SK-N-MC (cell line): ENCODE data around the gene SF3A1.
A peak's percentile ranks its signal among the peaks of the same experiment; 100 is the strongest.

Source experiments
- DNase-seq: peaks from one replicate; pipeline ENCODE4 v3.0.0-alpha.2; 2011; ENCODE audit warnings: low read depth, low spot score
- H3K27ac ChIP-seq: fragments of 200-600 bp; sonication (generic); 2 replicates; pipeline ENCODE4 v1.5.1; 2016; ENCODE audit warnings: mixed run types
- H3K36me3 ChIP-seq: fragments of 200-600 bp; sonication (generic); 2 replicates; pipeline ENCODE4 v1.6.1; 2017; ENCODE audit warnings: antibody characterized with exemption, low read length, mixed read lengths; ENCODE audit not compliant: insufficient read depth
- H3K4me3 ChIP-seq: fragments of 200-600 bp; sonication (generic); 2 replicates; pipeline ENCODE4 v1.5.1; 2016
- H3K9ac ChIP-seq: fragments of 200-600 bp; sonication (generic); 2 replicates; pipeline ENCODE4 v1.8.0; 2017; ENCODE audit warnings: mixed run types, mixed read lengths; ENCODE audit not compliant: insufficient read length
- H3K9me3 ChIP-seq: fragments of 200-600 bp; sonication (generic); 2 replicates; pipeline ENCODE4 v1.6.1; 2017; ENCODE audit warnings: low read depth, mild to moderate bottlenecking, antibody characterized with exemption, low read length, moderate library complexity, mixed read lengths
- EZH2 ChIP-seq: fragments of 200-600 bp; sonication (generic); IDR thresholded peaks from one replicate; pipeline ENCODE4 v1.6.1; 2017; ENCODE audit warnings: antibody characterized with exemption
- FOXP2 ChIP-seq: optimal IDR thresholded peaks from 2 replicates; pipeline ENCODE3; 2011; ENCODE audit warnings: mild to moderate bottlenecking, moderate library complexity; ENCODE audit not compliant: insufficient read depth; ENCODE audit errors: extremely low read length, control extremely low read depth
- POLR2AphosphoS5 ChIP-seq: IDR thresholded peaks from 2 replicates; pipeline ENCODE4 v1.6.1; 2012; ENCODE audit warnings: mild to moderate bottlenecking, low read depth, low read length, borderline replicate concordance

SF3A1 gene

DNA sequence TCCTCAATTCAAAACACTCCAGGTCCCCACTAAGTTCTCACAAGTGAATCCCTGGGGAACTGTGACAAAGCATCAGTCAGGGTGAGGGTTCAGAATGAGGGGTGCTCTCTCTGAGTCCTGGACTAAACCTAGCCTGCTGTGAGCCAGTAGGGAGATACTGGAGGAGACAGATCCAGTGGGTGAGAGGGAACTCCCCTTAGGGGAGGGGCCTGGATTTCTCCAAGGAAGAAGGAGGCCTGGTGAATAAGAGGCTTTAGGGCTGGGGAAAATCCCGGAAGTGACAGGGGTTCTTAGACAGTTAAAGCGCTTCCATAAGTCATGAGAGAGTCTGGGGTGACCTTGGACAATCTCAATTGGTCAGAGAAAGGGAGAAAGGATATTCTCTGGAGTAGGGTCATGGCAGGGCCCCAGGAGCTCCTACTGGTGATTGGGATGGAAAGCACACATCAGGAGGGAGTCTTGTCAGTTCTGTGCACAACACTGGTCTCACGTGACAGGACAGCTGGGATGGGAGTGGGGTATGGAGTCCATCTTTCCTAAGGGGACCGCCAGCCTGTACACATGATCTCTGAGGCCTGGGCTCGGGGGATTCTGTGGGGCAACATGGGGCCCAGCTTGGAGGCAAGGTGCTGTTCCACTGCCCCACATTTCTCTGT lies 31.5 kb downstream of the SF3A1 start:
- Histone ChIP-seq H3K9me3 (no peaks in the 10 kb centered on the region), H3K27ac (no peak overlapping the region), H3K4me3 (peak overlapping the region; percentile 91), H3K36me3 (0 out of 2 replicates have a peak, but pooled peaks cover 3% of the 10 kb centered on the region), H3K9ac (no peak overlapping the region)
- DNase-seq, result no peak
- TF ChIP-seq EZH2 (no peak), FOXP2 (no peak), POLR2AphosphoS5 (no peak)

DNA sequence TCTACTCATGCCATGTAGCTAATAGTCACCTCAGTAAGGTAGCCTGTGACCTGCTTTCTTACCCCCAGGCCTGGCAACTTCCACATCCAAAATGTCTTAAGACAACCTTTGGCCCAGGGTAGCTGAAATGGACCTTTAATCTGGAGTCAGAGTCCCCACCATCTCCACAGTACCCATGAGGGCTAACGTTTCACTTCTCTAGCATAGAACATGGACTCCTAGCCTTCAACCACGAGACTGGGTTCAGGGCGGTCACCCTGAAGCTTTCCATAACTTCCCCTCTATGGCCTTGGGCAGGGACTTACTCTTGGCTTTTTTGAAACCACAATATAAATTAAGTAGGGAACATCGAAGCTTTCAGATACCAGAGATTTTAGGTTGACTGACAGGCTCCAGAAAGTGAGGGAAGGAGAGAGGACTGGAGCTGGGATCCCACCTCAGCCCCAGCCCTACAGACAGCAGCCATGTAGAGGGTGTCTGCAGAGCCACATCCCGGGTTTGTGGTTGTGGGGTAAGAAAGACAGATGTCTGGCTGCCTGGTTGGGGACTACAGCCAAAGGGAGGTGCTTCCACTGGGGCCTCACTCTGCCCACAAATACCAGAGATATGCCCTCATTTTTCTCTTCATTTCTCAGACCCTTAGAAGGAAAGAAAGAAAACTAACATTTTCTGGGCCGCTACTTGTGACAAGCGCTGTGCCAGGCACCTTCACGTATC lies 32.5 kb downstream of the SF3A1 start:
- Histone ChIP-seq H3K27ac (no peak overlapping the region), H3K9ac (no peak overlapping the region), H3K4me3 (no peak overlapping the region), H3K9me3 (no peaks in the 10 kb centered on the region), H3K36me3 (no peaks in the 10 kb centered on the region)
- DNase-seq, result no peak
- TF ChIP-seq EZH2, result no peak
- no peak for TF ChIP-seq POLR2AphosphoS5
- TF ChIP-seq FOXP2, result no peak

DNA sequence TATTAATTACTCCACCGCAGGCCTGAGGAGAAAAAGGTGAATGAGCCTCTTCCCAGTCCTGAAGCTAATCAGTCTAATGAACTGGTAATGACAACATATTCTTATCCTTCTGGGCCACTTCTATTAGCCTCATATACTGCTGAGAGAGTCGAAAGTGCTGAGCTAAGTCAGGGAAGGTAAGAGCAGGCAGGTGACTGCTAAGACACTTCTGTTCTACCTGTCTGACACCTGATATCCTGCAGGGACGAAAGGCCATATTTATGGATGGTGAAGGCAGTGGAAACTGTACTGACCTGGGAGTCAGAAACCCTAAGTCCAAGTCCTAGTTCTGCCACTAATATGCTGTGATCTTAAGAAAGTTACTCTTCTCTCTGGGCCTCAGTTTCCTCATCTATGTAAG lies 33.4 kb downstream of the SF3A1 start:
- DNase-seq, result no peak
- TF ChIP-seq POLR2AphosphoS5 (no peak), EZH2 (no peak), FOXP2 (no peak)
- Histone ChIP-seq H3K36me3 (no peaks in the 10 kb centered on the region), H3K27ac (no peak overlapping the region), H3K9me3 (no peaks in the 10 kb centered on the region), H3K4me3 (no peak overlapping the region), H3K9ac (no peak overlapping the region)

DNA sequence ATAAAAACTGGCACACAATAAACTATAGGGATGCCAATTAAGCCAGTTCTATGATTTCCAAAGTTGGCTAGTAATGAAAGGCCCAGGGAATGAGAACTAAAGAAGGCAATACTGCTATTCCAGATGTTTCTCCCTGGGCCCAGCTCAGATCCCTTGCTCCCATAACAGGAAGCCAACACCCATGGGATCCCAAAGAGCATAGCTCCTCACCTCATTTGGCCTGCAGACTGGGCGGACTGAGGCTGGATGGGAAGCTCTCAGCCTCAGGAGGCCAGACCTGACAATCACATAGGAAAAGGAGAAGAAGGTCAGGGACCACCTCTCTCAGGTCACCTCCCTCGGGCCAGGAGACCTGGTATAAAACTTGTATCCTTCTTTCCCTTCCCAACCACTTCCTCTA lies 35.2 kb downstream of the SF3A1 start:
- no peak overlapping the region for H3K9ac ChIP-seq
- H3K4me3 ChIP-seq, result no peak overlapping the region
- H3K9me3 ChIP-seq, result no peaks in the 10 kb centered on the region
- DNase-seq, result no peak
- no peak overlapping the region for H3K27ac ChIP-seq
- H3K36me3 ChIP-seq, result no peaks in the 10 kb centered on the region
- no peak for TF ChIP-seq FOXP2
- no peak for TF ChIP-seq POLR2AphosphoS5
- TF ChIP-seq EZH2, result no peak

DNA sequence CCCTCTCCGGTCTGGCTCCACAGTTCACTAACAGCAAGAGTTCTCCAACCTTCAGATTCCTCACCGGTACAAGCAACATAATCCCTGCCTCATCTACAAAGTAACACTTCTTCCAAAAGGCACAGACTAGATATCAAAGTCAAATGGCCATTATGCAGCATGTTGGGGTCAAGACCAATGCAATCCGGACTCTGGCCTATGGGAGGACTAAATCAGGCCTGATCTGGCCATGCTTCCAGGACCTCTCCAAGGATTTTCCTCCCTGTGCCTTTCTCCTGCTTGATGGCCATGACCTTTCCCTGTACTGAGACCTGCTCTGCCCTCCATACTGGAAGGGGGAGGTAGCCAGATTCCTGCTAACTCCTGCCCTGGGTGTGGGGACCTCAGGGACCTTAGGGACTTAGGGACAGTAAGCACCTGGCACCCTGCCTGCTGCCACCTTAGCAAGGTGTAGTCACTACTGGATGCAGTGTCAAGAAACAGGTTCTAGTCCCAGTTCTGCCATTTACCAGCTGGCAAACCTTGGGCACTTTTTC lies 36.6 kb downstream of the SF3A1 start:
- TF ChIP-seq EZH2, result no peak
- TF ChIP-seq FOXP2, result no peak
- TF ChIP-seq POLR2AphosphoS5, result no peak
- Histone ChIP-seq H3K9me3 (no peaks in the 10 kb centered on the region), H3K36me3 (no peaks in the 10 kb centered on the region), H3K27ac (no peak overlapping the region), H3K9ac (no peak overlapping the region), H3K4me3 (no peak overlapping the region)
- no peak for DNase-seq

DNA sequence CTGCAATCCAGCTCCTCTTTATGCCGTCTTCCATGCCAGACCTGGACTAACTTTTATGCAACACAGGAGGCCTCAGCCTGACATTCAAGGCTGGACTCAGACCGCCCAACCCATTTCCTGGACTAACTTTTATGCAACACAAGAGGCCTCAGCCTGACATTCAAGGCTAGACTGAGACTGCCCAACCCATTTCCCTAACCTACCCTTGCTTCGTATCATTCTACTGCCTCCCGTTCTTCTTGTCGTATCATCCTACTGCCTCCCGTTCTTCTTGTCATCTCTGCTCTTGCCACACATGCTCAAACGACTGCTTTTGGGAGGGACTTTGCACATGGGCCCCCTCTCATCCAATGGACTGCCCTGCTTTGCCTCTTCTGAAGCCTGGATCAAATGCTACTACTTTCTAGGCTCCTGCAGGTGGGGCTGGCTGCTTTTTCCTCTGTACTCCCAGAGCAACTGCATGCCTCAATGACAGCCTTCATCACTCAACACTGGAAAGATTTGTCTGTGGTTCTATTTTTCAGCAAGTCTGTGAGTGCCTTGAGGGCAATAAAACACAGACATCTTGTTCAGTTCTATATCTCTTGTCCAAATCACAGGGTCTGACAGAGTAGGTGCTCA lies 37.8 kb downstream of the SF3A1 start:
- no peak for TF ChIP-seq POLR2AphosphoS5
- no peak for TF ChIP-seq FOXP2
- TF ChIP-seq EZH2, result no peak

DNA sequence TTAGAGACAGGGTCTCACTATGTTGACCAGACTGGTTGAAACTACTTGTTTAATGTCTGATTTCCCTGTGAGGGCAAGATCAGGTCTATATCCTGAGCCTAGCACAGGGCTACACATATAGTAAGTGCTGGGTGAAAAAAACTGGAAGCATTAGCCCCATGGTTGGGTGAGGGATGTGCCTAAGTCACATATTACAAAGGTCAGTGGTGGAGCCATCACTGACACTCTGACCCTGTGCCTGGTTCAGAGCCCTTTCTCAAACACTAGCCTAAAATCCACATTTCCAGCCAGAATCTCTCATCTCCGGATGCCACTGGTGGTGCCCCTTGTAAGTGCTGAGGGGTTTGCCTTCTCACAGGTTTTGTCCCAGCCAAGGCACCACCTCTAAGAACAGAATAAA lies 38.9 kb downstream of the SF3A1 start:
- Histone ChIP-seq H3K9ac (no peak overlapping the region), H3K36me3 (no peaks in the 10 kb centered on the region), H3K4me3 (no peak overlapping the region), H3K27ac (no peak overlapping the region), H3K9me3 (no peaks in the 10 kb centered on the region)
- no peak for TF ChIP-seq FOXP2
- no peak for TF ChIP-seq EZH2
- TF ChIP-seq POLR2AphosphoS5, result no peak
- DNase-seq, result no peak

More for the DNA sequence above, 37.8 kb downstream of the SF3A1 start:
- no peak overlapping the region for H3K27ac ChIP-seq
- no peaks in the 10 kb centered on the region for H3K36me3 ChIP-seq
- H3K9me3 ChIP-seq, result no peaks in the 10 kb centered on the region
- H3K4me3 ChIP-seq, result no peak overlapping the region
- DNase-seq, result no peak
- H3K9ac ChIP-seq, result no peak overlapping the region

DNA sequence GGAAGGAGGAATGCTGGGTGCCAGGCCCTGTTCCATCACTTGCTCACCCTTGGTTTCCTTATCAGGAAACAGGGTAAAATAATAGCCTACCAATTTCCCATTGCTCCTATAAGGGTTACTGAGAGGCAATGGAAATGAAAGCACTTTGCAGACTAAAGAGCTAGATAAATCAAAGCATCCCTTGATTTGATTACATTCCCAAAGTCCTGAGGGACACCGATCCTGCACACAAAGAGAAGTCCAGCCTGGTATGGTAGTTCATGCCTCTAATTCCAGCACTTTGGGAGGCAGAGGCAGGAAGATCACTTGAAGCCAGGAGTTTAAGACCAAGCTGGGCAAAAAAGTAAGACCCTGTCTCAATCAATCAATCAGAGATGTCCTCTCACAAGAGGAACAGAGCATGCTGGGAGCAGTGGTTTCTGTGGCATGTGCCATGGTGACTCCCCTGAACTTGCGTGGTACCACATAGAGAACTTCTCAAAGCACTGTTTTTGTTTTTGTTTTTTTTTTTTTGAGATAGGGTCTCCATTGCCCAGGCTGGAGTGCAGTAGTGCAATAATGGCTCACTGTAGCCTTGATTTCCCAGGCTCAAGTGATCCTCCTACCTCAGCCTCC lies 40.6 kb downstream of the SF3A1 start:
- no peak for TF ChIP-seq EZH2
- no peak for TF ChIP-seq POLR2AphosphoS5
- TF ChIP-seq FOXP2, result no peak
- H3K36me3 ChIP-seq, result no peaks in the 10 kb centered on the region
- no peak overlapping the region for H3K27ac ChIP-seq
- H3K9ac ChIP-seq, result no peak overlapping the region
- no peaks in the 10 kb centered on the region for H3K9me3 ChIP-seq
- DNase-seq, result no peak
- H3K4me3 ChIP-seq, result no peak overlapping the region
